GM15510 (cell line): ENCODE results near the gene GRID1.

Source experiments
- POLR2A ChIP-seq: IDR thresholded peaks from 3 replicates; pipeline ENCODE4 v1.6.1; 2011; ENCODE audit warnings: borderline replicate concordance; ENCODE audit not compliant: insufficient read length; ENCODE audit errors: extremely low read depth

The GRID1 gene

DNA sequence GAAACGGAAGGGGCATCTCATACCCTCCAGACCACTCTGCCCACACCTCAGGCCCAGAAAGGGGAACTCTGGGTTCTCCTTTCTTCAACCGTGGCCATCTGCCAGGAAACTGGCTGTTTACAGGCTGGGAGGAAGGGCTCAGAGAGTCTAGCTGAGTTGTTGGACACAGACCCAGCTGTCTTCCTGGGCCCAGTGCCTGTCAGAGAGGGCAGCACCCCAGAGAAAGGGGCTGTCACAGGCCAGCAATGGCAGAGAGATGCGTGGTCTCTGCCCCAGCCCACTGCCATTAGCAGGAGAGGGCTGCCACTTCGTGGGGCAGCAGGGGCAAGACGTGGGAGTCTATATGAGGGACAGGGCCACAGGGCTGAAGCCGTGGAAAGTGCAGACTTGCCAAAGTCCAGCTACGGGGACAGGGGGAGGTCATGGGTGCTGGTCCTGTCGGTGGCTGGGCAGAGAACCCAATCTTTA, 11.0 kb downstream of the GRID1 start:
- TF ChIP-seq POLR2A = no peak

DNA sequence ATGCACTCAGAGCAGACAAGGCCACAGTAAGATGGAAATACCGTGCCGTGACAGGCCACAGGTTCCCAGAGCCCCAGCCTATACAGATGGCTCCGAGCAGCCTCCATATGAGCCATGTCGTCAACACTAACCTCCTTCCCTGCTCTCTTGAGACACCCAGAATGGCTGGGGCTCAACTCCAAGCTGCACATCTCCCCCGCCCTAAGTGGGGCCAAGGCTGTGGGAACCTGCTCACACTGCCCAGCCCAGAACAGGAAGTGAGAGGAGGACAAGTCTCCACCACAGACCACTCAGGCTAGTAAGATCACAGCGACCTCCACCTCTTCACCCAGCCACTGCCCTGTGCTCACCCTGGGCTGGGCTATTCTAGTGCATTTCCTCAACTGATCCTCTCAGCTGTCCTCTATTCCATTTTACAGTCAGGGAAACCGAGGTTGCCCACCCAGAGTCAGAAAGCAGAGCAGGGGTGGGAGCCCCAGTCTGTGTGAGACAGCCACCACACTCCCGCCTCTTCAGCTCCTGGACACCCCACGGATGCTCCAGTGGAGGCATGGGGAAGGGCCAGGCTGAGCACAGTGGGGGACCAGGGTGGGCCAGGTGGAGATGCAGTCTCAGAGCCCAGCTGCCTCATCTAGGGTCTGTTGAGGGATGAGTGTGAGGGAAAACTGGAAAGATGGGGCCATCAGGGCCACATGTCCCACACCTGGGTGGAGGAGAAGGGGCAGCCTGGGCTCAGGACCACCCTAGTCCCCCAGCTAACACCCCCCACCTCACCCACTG, 11.6 kb downstream of the GRID1 start:
- no peak for TF ChIP-seq POLR2A

DNA sequence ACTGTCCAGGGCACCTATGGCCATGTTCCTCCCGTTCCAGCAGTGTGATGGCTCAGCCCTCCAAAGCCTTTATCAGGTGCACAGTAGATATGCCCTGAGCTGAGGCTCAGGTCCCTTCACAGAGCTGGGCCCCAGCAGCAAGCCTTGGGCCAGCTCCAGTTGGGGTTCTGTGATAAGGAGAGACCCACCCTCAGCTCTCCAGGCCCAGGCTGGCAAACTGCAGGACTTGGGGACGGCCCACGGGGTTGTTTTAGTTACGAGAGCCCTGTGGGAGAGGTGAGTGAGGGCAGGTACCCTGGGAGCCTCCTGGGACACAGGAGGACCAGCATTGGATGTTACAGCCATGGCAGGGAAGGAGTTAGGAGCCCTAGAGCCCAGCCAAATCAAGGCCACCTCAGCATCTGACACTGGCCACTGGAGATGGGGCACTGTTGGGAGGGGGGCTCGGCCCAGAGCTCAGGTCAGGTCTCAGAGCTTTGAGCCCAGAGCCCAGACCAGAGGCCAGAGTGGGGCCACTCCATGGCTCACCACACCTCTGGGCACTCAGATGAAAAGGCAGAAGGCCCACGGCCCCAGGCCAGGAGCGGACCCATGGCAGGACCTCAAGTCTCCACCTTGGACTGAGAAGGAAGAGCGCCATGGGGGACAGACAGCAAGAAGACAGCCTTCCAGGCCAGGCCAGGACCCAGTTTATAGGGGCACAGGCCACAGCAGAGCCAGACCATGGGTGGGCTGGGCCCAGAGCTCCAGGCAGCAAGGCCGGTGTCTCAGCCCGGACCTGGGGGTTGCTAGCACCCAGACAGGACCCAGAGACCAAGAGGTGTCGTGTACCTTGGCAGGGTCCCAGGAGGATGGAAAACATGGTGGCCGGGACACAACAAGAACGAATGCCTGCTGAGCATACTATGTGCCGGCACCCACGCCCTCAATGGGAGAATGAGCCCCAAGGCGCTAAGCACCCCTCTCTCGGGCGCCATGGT, 12.8 kb downstream of the GRID1 start:
- TF ChIP-seq POLR2A = no peak

DNA sequence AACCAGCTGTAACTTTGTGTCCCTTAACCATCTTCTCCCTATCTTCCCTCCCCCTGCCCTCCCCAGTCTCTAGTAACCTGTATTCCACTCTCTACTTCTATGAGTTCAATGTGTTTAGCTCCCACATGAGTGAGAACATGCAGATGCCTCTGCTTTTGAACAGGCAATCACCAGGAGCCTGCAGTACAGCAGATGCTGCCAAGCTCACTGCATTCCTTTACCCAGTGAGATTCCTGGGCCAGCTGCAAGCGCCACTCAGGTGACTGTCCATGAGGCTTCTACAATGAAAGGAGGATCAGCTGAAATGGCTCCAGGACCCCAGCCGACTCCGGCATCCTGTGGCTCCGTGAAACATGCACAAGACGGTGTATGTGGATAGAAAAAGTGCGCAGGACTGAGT, 15.7 kb downstream of the GRID1 start:
- no peak for TF ChIP-seq POLR2A

DNA sequence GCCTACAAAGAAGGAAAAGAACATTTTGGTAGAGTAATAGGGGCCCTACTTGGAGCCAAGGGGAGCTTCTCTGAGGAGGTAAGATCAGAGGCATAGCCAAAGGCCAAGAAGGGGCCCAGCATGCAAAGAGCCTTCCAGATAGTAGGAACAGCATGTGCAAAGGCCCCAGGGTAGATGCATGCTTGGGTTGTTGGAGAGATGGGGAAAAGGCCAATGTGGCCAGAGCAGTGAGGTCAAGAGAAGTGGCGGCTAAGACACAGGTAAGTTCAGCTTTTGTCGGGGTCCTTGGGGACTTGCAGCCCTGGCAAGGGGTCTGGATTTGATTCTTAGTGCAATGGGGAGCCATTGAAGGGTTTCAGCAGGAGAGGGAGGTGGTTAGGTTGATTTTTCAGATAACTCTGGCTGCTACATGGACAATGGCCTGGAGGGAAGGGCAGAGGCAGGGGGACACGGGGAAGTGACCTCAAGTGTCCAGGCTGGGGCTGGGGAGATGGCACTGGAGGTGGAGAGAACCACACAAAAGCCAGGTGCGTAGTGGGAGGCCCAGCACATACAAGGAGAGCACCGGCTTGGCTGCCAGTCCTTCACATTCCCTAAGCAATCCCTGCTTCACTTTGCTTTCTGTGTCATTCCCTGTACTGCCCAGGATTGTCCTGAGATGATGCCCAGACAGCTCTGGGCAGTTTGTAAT, 16.5 kb downstream of the GRID1 start:
- TF ChIP-seq POLR2A = no peak

DNA sequence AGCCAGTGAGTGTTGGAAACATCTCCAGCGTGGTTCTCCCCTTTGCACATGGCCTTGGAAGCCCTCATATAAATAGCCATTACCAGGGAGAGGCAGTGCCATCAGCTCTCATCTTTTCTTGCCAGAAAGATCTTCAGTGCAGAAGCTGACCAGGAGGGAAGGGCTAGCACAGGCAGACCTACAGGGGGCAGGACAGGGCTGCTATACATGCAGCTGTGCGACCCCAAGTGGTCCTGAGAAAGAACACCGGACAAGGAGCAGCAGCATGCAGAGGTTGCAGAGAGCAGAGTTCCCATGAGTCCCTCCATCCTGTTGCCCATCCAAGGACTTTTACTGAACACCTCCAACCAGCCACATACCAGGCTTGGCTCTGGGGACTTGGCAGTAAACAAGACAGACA, 17.1 kb downstream of the GRID1 start:
- TF ChIP-seq POLR2A = no peak

DNA sequence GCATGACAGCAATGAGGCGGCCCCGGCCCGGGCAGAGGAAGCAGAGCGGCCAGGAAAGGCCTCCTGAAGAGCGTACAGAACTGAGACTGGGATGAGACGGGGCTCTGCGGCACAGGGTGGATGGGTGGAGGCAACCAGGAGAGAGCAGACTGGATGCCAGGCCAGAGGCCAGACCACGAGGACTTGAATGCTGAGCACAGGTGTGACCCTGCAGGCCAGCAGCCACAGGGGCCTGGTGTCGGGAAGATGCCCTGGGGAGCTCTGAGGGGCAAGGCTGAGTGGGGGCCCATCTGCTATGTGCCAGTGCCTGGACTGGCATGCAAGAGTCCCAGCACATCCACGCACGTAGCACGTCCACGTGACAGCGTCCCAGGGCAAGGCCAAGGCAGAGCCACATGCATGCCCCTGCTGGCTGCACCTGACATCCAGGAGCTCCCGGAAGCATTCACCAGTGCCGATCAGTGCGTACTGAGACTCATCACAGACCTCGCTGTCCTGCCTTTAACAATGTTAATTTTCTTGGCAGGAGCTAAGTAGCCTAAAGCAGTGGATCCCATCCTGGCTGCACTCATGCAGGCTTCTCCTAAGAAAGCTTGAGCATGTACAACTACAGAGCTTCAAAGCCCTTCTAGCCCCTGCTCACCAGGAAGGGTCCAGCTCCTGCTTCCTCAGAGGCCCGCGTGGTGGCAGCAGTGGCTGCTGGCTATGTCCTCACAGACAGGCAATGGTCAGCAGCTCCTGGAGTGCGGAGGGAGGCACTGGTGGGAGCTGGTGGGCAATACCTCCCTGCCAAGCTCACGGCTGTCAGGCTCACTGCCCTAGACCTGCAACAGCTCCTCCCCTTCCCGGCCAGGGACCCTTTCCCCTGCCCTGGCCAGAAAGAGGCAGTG, 18.0 kb downstream of the GRID1 start:
- TF ChIP-seq POLR2A = no peak

DNA sequence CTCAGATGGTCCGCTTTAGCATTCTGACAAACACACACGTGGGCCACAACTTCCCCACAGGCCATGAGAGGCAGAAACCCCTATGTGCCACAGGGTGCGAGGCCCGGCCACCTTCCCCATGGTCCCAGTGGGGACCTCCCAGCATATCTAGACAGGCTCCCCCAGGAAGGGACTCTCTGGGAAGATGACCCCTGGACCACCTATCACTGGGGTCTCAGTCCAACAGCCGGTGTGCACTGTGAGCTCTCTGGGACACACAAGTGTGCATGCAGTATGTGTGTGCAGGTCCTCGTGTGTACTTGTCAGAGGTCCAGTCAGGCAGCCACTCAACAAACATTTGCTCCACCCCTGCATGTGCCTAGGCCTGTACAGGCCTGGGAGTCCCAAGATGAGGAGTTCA, 18.7 kb downstream of the GRID1 start:
- no peak for TF ChIP-seq POLR2A

DNA sequence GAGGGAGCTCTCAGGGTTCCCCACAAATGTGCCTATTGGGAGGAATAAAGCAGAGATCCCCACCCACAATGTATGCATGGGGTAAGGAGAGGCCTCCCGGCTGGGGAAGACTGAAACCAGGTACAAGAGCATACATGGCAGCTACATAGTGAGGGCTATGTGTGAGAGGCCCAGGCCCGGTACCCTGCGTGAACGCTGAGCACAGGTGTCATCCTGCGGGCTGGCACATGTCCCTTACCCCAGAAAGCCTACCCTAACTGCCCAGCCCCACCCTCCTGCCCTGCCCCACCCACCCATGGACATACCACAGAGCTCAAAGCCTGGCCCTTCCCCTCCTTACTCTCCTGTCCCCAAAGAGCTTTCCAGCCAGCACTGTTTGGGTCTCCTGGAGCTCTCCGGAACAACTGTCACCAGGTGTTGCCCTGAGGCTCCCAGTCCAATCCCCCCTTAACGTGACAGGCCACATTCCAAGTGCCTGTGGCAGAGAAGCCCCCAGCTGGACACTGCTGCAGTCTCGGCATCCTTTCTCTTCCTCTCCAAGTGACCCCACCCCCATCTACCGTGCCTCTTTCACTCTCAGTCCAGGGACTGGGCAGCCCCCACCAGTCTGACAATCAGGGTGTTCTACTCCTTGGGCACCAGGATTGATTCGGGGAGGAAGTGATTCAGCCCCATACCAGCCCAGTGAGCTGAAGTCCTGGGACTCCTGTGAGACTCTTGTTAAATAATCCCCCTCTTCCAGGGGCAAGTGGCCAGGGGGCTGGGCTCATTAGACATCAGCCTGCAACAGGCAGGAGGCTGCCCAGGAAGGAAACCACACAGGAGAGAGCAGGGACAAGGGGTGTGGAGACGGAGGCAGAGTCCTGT, 19.6 kb downstream of the GRID1 start:
- no peak for TF ChIP-seq POLR2A

DNA sequence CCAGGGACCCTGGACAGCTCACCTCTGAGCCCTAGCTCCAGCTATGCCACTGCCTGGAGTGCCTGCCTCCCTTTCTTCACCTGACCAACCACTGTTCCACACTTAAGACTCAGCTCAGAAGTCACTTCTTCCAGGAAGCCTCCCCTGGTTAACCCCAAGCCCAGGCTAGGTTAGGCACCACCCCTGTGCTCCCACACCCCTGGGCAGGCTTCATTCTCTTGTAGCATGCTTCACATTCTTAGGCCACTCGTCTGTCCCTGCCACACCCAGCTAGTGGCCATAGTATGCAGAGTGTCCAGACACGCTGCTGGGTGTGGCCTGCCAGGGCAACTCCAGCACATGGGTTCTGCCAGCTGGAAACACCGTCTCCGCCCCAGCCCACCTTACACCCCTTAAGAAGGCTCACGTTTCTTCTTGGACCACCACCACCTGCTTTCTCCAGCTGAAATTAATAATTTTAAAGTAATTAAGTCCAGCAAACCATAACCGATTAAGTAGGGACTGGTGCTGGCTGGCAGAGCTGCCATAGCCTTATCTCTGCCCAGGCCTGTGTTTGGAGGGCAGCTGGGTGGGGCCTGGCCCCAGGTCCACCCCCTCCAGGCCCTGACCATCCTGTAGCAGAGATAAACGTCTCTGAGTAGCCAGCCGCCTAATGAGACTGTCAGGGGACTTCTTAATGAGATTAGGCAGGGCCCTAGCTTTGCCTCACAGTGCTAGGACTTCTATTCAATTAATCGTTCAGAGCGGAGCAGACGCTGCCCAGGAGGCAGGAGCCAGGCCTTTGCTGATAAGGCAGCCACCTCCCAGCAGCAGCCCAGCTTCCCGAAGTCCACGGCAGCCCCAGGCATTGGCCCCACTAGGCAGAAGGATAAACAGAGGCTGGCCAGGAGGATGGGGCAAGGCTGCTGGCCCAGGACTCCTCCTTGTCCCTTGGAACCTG, 20.5 kb downstream of the GRID1 start:
- no peak for TF ChIP-seq POLR2A

DNA sequence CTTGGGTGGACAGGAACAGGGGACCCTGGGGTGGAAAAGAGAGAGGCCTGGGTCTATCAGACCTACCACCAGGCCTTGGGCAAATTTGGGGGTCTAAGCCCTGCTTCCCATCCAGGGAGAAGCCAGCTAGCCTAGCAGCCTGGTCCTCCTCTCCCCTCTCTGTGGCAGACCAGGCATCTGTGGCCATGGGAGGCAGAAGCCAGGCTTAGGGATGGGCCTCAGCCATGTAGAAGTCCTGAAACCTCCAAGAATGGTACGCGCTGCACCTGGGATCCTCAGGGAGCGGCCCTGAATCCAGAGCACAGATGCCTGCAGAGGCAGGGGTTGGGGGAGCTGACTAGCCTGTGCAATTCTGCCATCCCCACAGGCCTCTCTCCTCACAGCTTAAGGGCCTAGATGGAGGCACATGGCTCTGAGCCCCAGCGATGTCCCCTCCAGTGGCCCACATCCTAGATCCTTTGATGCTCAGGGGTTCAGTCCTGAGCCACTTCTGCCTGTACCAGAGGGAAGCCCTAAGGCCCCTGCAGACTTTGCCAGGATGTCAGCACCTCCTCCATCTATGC, 21.2 kb downstream of the GRID1 start:
- no peak for TF ChIP-seq POLR2A

DNA sequence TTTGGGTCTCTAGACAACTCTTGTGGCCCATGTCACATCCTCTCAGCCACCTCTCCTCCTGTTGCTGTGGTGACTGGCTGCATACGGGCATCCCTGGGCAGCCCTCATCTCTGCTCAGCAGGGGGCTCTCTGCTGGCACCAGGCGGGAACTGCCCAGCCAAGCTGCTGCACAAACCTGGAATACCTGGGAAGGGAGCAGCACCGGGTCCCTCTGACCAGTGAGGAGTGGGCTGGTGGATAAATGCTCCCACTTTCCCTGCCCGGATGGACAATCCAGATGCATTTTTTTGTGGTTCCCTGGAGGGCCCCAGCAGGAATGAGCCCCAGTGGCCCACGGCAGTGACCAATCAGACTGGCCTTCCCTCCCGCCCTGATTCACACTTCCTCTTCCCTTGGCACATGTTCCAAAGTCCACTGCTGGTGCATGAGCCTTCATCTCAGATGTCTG, 21.9 kb downstream of the GRID1 start:
- no peak for TF ChIP-seq POLR2A
